GM15510 (cell line): ENCODE data around the gene MBP.

Source experiments
- POLR2A ChIP-seq: IDR thresholded peaks from 3 replicates; pipeline ENCODE4 v1.6.1; 2011; ENCODE audit warnings: borderline replicate concordance; ENCODE audit not compliant: insufficient read length; ENCODE audit errors: extremely low read depth

MBP gene

DNA sequence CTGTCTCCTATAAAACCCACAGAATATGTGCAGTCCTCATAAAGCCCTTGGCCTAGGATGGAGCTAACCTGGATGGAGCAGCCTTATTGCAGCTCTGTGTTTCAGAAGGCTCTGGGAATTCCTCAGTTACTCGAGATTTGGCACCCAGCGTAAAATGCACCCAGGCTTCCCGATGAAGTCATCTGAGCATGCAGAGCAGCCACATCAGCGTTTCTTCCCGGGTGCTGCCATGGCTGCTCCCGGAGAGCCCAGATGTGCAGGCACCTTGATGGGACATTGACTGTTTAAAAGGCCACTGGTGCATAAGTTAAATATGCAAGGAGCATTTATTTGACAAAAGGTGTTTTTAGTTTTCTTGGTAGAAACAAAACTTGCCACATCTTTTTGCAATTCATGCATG is 115.2 kb downstream of the MBP start:
- no peak for TF ChIP-seq POLR2A

GRCh38 chr18:77016936-77017335 is 115.6 kb downstream of the MBP start:
- no peak for TF ChIP-seq POLR2A

DNA sequence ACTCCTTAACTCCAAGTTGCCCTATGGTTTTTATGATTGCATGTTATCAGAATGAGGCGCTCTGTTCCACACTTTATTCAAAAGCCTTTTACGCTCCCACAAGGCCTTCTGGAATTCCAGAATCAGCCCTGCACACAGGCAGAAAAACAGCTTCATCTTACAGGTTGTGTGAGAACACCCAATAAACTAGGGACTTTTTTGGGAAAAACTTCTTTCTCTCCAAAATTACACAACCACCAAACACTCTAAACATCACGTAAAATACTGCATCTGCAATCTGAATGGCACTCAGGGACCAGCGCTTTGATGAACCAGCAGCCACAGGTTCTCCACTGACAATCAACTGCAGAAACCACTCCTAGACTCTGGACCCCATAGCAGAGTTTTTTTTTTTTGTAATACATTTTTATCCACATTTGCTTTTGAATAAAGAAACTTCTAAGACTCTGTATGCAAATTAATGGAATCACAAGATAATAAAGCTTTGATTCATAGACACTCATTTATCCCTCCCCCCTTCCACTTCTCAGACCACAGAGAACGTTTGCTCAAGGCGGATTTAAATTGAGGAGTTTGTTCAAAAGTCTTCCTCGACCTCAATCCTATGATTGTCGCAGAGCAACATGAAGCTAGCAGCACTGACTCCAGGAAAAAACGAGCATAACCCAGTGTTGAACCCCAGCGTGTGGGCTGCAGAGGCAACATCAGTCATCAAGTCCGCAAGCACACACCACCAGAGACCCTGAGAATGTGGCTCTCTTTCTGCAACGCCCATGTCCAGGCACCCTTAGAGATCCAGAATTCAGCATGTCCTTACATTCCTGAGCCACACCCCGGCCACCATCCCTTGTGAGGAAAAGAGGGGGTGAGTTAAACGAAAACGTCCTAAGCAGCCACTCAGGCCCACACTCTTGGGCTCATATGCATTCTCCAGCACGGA is 116.5 kb downstream of the MBP start:
- TF ChIP-seq POLR2A, result no peak

DNA sequence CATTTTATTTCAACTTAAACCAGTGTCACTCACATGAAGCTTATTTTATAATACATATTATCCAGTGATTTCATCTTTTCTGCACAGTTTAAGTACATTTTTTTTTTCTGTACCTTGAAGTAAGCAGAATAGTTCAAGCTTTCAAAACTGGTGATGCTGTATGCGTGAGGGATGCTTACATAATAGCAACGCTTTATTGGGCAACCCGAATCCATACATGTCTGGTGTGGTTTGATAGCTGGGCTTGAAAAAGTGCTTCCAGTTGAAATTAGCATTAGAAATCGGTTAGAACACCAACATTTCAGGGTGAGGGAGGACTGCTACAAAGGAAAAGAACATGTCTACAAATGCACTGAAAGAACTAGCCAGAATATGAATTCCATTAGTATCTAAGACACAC is 117.4 kb downstream of the MBP start:
- no peak for TF ChIP-seq POLR2A

GRCh38 chr18:77014538-77014937 is 118.0 kb downstream of the MBP start:
- no peak for TF ChIP-seq POLR2A

DNA sequence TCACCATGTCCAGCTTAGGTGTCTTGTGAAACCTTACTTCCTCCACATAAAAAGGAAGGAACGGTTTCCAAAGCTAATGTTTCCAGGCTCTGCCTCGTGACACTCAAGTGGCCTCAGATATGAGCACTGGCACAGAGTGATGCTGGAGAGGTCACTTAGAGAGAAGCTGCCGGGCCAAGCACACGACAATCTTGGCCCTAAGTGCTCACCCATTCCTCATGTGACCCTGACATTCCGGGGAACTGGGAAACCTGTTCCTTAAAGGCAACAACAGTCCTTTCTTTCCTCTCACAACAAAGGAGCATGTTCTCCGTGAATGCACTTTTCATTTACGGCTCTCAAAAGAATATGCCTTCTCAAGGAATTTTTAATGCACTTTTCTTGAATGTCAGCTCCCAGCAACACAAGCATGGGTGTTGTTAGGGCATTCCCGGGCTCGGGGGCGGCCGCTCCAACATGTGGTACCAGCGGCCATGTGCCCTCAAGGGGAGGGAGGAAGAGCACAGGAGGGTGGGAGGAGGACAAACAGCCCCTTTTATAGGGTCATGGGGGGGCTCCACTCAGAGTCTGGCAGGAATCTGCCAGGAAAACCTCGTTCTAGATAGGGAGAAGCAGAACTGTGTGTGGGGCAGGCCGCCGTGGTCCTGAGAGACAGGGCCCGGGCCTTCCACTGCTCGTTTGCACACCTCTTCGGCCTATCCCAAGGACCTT is 118.6 kb downstream of the MBP start:
- TF ChIP-seq POLR2A, result no peak

DNA sequence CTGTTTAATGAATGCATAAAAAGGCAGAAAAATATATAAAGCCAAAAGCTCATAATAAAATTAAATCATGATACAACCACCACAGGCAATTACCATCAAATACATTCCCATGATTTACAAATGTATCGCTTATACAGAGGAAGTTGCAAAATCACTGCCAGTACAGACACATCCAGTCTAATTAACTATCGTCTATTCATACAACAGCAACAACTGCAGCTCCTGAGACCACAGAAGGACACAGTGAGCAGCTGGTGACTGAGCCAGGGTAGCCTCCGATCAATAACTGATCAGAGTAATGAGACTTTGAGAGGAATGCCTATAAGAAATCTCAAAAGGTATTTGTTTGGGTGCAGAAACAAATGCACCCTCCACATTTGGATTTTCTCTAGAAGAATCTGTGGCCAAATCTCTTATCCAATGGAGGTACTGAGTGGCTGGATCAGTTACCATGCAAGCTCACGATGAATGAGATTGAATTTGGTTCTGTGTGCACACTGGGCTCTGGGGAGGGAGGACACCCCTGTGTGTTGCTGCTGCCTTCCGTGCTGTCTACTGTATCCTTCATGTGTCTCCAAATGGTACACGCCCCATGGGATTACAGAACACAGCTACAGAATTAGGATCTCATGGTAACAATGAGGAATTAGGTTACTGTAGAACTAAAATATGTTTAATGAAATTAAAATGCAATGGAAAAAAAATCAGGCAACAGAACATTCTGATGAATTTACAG is 119.6 kb downstream of the MBP start:
- TF ChIP-seq POLR2A, result no peak

DNA sequence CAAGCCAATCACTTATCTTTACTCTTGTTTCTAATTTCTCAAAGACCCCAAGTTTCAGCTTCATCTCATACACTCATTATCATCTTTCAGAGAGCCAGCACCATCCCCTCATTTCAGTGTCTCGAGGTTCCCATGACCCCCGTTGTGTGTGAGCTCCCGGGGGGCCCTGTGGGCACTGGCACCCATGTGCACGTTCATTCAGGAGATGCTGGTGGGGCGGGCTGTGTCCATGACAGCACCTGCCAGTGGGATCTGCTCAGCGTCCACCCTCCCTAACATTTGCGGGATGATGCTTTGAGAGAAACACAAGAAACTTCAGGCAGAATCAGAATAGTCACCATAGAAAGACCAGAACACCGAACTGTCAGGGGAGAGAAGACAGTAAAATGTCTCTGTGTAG is 120.5 kb downstream of the MBP start:
- no peak for TF ChIP-seq POLR2A

DNA sequence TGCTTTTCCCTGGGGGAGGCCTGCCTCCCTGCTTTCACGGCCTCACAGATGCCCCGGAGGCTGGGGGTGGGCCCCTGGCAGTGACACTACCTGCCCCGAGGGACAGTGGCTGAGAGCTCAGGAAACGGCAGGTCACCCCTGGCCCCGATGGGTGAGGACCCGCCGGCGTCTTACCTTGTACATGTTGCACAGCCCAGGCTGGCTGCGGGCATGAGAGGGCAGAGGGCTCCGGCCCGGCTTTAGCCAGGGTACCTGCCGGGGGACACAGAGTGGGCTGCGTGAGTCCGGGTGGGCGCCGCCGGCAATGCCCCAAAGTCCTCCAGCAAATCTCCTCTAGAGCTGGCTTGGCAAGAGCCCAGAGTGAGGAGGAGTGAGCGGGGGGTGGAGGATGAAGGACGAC is 122.9 kb downstream of the MBP start:
- TF ChIP-seq POLR2A, result no peak

GRCh38 chr18:77008576-77009315 is 123.8 kb downstream of the MBP start:
- TF ChIP-seq POLR2A, result no peak

- no peak for TF ChIP-seq POLR2A
Measured at GRCh38 chr18:77008006-77008405, 124.6 kb downstream of the MBP start.

GRCh38 chr18:77007251-77007650 is 125.3 kb downstream of the MBP start:
- TF ChIP-seq POLR2A, result no peak

- no peak for TF ChIP-seq POLR2A
Measured at GRCh38 chr18:77006305-77007175, 126.0 kb downstream of the MBP start.
